ENCODE data around the gene EHD4. TPM values are rescaled to one million over a fixed set of nuclear protein-coding genes. Genes with fewer than 3 reads are reported as not detected.

EHD4 gene
- total RNA-seq, 4 donors from 2014 or later, result 10.0 to 25.4 (median 20.3) TPM

DNA sequence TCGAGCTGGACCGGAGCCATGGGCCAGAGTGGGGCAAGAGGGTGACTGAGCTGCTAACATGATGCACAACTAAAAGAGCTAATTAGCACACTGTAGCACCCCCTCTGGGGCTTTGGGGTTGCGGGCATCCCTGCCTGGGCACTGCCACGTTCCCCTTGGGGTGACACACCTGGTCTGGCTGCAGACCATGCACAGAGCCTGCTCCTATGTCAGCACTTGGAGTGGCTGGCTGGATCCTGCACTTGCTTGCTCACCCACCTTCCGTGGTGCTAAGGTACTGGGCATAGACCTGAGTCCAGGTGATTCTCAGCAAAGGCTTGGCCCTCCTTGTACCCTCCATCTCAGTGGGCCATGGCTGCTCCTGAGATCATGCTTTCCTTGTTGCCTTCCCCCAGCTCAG is 65.7 kb downstream of the EHD4 start:
- ATAC-seq, result no peak
- Histone ChIP-seq H3K4me1 (peaks cover 0 to 18% (median 0%) of the 10 kb centered on the region in 3 donors), H3K27me3 (no peaks in the 10 kb centered on the region), H3K36me3 (peaks cover 0 to 54% of the 10 kb centered on the region in 2 donors), H3K27ac (peak overlapping the region in 1 of 4 donors; percentile 37), H3K9me3 (no peaks in the 10 kb centered on the region), H3K4me3 (no peak overlapping the region)
- WGBS, 2 donors (ENCODE audit: low coverage in 1 of 2), result 90% methylated on average over 2 of the region's 5 CpGs; no CpG with 5 or more reads in 1 of the 2 donors
- TF ChIP-seq, protein P1, sequence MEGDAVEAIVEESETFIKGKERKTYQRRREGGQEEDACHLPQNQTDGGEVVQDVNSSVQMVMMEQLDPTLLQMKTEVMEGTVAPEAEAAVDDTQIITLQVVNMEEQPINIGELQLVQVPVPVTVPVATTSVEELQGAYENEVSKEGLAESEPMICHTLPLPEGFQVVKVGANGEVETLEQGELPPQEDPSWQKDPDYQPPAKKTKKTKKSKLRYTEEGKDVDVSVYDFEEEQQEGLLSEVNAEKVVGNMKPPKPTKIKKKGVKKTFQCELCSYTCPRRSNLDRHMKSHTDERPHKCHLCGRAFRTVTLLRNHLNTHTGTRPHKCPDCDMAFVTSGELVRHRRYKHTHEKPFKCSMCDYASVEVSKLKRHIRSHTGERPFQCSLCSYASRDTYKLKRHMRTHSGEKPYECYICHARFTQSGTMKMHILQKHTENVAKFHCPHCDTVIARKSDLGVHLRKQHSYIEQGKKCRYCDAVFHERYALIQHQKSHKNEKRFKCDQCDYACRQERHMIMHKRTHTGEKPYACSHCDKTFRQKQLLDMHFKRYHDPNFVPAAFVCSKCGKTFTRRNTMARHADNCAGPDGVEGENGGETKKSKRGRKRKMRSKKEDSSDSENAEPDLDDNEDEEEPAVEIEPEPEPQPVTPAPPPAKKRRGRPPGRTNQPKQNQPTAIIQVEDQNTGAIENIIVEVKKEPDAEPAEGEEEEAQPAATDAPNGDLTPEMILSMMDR (IDR thresholded peaks at IDR 0.05), result no peak
- TF ChIP-seq POLR2AphosphoS5 (IDR thresholded peaks at IDR 0.05), result no peak
- TF ChIP-seq EP300 (IDR thresholded peaks at IDR 0.05), result no peak
- TF ChIP-seq POLR2A (IDR thresholded peaks at IDR 0.05), result no peak

DNA sequence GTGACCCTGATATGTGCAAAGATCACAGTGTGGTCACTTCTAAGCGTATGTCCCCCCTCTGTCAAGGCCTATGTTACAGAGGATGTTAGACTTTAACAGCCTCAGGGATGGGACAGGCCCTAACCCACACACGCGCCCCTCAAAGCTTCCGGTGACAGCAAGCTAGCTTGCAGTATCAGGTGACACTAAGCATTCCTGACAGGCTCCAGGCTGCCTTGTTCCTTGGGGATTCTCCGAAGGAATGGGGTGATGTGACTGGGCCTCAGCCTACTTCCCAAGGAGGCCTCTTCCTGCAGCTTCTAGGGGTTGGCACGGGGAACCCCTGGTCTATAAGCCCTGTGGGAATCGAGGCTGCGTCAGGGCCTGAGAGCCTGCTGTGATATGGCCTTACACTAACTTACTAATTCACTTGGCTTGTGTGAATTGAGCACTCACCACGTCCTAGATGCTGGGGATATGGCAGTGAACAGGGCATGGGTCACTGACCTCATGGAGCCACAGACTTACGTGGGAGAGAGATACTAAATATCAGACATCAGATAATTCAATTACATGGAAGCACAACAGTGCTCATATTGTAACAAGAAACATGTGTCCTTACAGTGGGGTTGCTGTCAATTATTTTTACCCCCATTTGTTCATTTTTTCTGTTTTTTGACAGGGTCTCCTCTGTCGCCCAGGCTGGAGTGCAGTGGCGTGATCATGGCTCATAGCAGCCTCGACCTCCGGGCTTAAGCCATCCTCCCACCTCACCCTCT is 67.1 kb downstream of the EHD4 start:
- Histone ChIP-seq H3K4me3 (no peak overlapping the region), H3K27me3 (no peaks in the 10 kb centered on the region), H3K4me1 (peaks cover 0 to 15% (median 0%) of the 10 kb centered on the region in 3 donors), H3K36me3 (peaks cover 0 to 68% of the 10 kb centered on the region in 2 donors), H3K27ac (peak overlapping the region in 1 of 4 donors; percentile 14), H3K9me3 (no peaks in the 10 kb centered on the region)
- no peak for ATAC-seq
- WGBS, 2 donors (ENCODE audit: low coverage in 1 of 2), result 86 to 90% methylated on average over 6 of the region's 14 CpGs
- TF ChIP-seq, protein P1 (IDR thresholded peaks at IDR 0.05), result no peak
- TF ChIP-seq POLR2A (IDR thresholded peaks at IDR 0.05) (no peak), EP300 (IDR thresholded peaks at IDR 0.05) (no peak), POLR2AphosphoS5 (IDR thresholded peaks at IDR 0.05) (no peak)

DNA sequence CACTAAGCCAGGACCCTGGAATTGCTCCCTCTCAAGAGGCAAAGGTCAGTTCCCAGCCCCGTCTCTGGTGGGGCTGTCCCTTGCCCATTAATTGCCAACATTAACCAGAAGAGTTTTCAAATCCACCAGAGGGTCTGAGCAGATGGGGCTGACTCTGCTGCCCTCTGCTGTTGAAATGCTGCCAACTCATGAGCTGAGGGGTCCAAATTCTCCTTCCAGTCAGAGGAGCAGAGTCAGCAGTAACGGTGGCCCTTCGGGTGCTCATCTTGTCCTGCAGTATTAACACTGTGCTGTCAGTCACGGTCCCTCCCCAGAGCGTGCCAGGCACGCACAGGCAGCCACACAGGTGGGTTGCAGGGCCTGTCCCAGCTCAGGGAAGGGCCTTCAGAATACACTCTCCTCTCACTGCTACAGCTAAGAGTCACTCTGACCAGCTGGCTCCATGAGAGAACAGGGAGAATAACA is 67.8 kb downstream of the EHD4 start:
- no peaks in the 10 kb centered on the region for H3K27me3 ChIP-seq
- no peaks in the 10 kb centered on the region for H3K9me3 ChIP-seq
- H3K36me3 ChIP-seq, result peaks cover 0 to 69% of the 10 kb centered on the region in 2 donors
- peak; percentile 56 for ATAC-seq
- H3K27ac ChIP-seq, result peak overlapping the region in 1 of 4 donors; percentile 14
- H3K4me3 ChIP-seq, result no peak overlapping the region
- H3K4me1 ChIP-seq, result peaks cover 0 to 15% (median 0%) of the 10 kb centered on the region in 3 donors
- WGBS, 2 donors (ENCODE audit: low coverage in 1 of 2), result 8% methylated on average over 5 of the region's 6 CpGs; no CpG with 5 or more reads in 1 of the 2 donors
- peak; percentile 32 for TF ChIP-seq POLR2AphosphoS5 (IDR thresholded peaks at IDR 0.05)
- TF ChIP-seq POLR2A (IDR thresholded peaks at IDR 0.05), result no peak
- TF ChIP-seq, protein P1 (IDR thresholded peaks at IDR 0.05), result peak in 3 of 4 experiments; percentile 60 to 81 (median 71)

DNA sequence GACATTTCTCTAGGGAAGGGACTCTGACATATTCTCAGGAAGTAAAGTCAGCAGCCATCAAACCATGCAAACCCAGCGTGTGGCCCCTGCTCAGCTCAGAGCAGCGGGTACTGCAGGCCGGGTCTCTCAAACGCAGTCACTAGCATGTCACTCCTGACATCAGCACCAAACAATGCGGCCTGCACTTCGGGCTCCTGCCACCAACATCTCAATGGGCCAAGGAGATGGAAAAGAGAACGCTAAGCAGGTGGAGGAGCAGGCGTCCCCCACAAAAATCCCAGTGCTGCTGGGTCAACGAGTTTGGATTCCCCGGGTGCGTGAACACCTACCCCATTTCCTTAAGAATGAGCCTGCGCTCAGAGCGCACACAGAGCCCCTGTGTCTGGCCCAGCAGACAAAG is 68.6 kb downstream of the EHD4 start:
- no peak for TF ChIP-seq POLR2A (IDR thresholded peaks at IDR 0.05)
- TF ChIP-seq POLR2AphosphoS5 (IDR thresholded peaks at IDR 0.05), result no peak
- no peak for TF ChIP-seq EP300 (IDR thresholded peaks at IDR 0.05)
- TF ChIP-seq, protein P1 (IDR thresholded peaks at IDR 0.05), result no peak
- H3K4me1 ChIP-seq, result peaks cover 0 to 15% (median 0%) of the 10 kb centered on the region in 3 donors
- no peaks in the 10 kb centered on the region for H3K9me3 ChIP-seq
- no peak overlapping the region for H3K27ac ChIP-seq
- 80 to 92% methylated on average over 1 to 10 of the region's 13 CpGs for WGBS, 2 donors (ENCODE audit: low coverage in 1 of 2)
- no peak overlapping the region for H3K4me3 ChIP-seq
- H3K27me3 ChIP-seq, result no peaks in the 10 kb centered on the region
- H3K36me3 ChIP-seq, result peaks cover 0 to 69% of the 10 kb centered on the region in 2 donors
- no peak for ATAC-seq

GRCh38 chr15:41901431-41901830 is 70.9 kb downstream of the EHD4 start:
- 11 to 51% methylated on average over 1 to 3 of the region's 5 CpGs for WGBS, 2 donors (ENCODE audit: low coverage in 1 of 2)
- Histone ChIP-seq H3K4me1 (peaks cover 0 to 15% (median 0%) of the 10 kb centered on the region in 3 donors), H3K9me3 (no peaks in the 10 kb centered on the region), H3K4me3 (no peak overlapping the region), H3K36me3 (peaks cover 0 to 52% of the 10 kb centered on the region in 2 donors), H3K27ac (no peak overlapping the region), H3K27me3 (no peaks in the 10 kb centered on the region)
- ATAC-seq, result no peak
- TF ChIP-seq POLR2AphosphoS5 (IDR thresholded peaks at IDR 0.05), result no peak
- TF ChIP-seq, protein P1 (IDR thresholded peaks at IDR 0.05), result no peak
- no peak for TF ChIP-seq POLR2A (IDR thresholded peaks at IDR 0.05)
- TF ChIP-seq EP300 (IDR thresholded peaks at IDR 0.05), result no peak

All from gastroesophageal sphincter (tissue), 4 donors.